GM21717 (cell line): ENCODE measurements around the gene CAPN2.
"Not testable (repeated sequence)": the region's sequence is repeated elsewhere in the genome, so short reads cannot be mapped to it uniquely, and the experiment has no call there.

Experiments used
- ATAC-seq: cut with Tn5 transposase; IDR thresholded peaks from one replicate; pipeline ENCODE4 v1.9.1; 2021; ENCODE audit warnings: mild to moderate bottlenecking, moderate library complexity; ENCODE audit not compliant: unreplicated experiment

CAPN2 gene

GRCh38 chr1:223784541-223784940 is 72.2 kb downstream of the CAPN2 start:
- ATAC-seq: no peak

GRCh38 chr1:223785808-223786207 is 73.5 kb downstream of the CAPN2 start:
- no peak for ATAC-seq

- no peak for ATAC-seq
Observed at GRCh38 chr1:223788746-223789415, 76.5 kb downstream of the CAPN2 start.

GRCh38 chr1:223792046-223792445 is 79.7 kb downstream of the CAPN2 start:
- ATAC-seq: no peak

DNA sequence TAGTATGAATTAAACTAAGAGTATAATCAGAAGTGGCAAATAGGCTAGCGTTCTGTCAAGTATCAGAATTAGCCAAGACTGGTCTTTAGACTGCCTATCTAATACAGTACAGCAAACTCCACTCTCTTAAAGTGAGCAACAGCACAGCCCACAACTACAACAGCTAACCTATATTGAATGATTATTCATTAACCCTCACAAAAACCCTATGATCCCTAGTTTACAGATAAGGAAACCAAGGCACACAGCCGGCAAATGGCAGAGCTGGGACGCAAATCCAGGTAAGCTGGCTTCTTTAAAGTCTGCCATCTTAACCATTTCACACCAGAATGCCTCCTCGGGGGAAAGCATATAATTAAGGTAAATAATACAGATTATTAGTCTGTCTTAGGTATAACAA is 81.4 kb downstream of the CAPN2 start:
- no peak for ATAC-seq

GRCh38 chr1:223794136-223794880 is 82.0 kb downstream of the CAPN2 start:
- no peak for ATAC-seq

DNA sequence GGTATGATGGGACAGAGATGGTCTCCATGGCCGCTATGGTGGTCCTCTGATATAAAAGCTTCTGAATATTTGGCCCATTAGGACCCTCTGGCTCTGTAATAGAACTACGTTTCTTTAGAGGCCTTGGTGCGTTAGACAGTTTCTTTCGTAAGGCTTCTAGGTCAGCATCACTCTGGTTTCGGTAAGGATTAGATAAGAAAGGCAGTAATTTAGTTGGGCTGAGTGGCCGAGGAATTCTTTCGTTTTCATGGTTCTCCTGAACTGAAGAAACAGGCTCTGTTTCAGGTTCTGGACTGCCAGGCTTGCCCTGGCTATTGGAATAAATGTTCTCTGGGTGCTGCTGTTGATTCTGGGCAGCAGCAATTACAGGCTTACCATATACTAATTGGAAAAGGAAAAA is 83.9 kb downstream of the CAPN2 start:
- no peak for ATAC-seq

GRCh38 chr1:223802032-223802431 is 89.7 kb downstream of the CAPN2 start:
- ATAC-seq: no peak

DNA sequence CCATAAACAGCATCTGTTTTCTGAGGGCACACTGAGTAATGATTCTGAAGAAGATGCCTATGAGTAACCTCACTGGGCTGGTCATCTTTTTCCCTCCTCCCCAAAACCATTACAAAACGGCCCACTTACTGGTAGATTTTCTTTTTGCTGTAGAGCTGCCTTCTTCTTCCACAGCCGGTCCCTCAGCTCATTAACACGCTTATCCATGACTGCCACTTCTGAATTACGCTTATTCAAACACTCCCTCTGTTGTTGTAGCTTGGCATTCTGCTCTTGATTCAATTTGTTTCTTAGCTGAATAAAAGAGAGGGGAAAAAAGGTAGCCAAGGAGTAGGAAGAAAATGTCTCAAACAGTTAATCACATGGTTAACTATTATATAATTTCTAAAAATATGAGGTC is 90.3 kb downstream of the CAPN2 start:
- no peak for ATAC-seq

- no peak for ATAC-seq
Observed at GRCh38 chr1:223803211-223803610, 90.9 kb downstream of the CAPN2 start.

- not testable (repeated sequence) for ATAC-seq
Observed at GRCh38 chr1:223809905-223810304, 97.6 kb downstream of the CAPN2 start.

DNA sequence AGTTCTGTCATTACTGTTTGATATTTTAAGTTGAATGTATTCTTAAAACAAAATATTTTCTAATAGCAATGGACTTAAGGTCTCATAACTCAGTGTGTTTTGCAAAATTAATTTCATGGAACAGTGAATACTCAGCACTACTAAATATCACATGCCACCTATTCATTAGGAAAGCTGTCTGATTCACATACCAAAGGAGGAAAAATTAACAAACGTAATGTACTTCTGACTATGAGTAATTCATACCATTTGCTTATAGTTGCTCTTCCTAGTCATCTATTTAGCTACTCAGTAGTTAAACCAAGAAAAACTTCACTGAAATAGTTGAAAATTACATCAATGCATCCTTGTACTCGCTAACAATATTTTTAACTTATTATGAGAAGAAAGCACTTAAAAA is 98.2 kb downstream of the CAPN2 start:
- no peak for ATAC-seq

DNA sequence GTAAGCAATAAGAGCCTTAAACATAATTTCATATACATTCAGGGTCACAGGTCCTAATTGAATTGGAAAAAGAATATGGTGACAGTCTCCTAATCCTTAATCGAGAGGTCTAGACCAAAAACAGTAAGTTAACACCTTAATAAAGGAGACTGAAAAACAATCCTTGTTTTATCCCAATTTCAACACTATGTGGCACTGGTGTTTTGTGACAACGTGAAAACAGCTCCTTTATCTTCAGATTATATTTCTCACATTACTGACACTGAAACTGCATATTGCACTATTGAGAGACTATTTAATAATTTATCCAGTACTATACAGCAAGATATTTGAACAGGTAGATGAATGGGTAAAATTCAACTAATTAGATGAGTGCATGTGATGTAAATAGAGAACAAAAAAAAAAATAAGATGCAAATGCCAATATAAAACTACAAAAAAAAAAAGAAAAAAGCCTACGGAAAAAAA is 99.3 kb downstream of the CAPN2 start:
- ATAC-seq: no peak

DNA sequence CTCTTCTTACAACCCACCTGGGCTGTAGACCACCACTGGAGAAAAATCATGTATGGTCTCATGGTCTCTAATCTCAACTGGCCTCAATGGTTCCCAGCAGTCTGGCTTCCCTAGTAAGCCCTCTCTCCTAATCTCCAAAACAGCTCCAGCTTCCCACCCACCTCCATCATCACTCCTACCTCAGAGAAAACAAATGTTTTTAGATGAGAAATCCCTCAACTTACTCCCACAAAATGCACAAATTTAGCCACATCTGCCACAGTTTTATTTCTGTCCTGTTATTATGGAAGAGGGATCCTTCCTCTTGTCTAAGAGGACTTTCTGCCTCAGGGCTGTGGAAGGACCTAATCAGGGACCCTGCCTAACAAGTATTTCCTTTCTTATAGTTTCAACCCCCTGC is 101.3 kb downstream of the CAPN2 start:
- no peak for ATAC-seq

DNA sequence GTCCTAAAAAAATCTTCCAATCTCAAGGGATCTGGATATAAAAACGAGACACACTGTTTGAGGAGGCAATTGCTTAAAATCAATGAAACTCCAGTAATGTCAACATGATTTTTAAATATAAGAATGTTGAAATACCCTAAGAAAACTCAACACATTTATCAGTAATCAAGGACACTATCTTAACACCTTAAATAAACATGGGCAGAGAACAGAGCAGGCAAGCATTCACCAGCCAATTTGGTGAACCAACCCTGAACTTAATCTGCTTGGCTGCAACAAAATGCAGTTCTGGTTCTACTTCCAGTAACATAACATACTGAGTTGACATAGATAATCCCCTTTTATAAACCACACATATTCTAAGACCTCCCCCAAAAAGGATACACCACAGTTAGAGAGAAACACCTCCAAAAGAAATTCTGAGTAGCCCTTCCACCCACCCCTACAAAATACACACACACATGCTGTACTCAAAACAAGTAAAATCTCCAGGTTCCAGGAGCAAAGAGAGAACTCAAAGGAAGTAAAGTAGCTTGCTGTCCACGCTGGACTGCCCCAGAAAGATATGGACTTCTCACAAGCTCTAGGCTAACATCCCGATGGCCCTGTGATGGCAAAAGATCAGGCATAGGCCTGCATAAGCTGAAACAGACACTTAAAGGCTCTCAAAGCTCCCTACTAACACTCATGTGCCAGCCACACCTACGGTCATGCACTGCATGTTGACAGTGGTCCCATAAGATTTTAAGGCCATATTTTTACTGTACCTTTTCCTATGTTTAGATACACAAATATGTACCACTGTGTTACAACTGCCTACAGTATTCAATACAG is 102.9 kb downstream of the CAPN2 start:
- no peak for ATAC-seq

DNA sequence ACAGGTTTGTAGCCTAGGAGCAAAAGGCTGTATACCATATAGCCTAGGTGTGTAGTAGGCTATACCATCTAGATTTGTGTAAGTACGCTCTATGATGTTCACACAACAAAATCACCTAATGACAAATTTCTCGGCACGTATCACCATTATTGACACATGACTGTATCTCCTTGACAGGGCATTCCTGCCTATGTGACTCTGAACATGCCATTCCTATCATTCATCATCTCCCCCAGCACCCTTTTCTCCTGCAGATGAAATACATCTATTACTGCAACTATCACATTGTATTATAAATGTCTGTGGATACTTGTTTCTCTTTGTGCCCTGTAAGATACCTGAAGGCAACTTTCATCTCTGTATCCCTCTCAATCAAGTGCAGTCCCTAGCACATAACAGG is 103.5 kb downstream of the CAPN2 start:
- no peak for ATAC-seq

DNA sequence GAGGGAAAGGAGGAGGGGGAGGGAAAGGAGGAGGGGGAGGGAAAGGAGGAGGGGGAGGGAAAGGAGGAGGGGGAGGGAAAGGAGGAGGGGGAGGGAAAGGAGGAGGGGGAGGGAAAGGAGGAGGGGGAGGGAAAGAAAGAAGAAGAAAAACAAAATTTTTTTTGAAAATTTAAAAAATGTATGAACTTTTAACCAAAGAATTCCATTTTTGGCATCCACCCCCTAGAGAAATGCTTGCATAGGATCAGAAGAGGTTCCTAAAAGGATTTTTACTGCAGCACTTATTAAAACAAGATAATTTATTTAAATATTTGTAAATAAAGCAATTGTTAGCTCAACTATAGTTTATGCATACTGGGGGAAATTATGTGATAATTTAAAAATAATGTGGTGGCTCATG is 104.9 kb downstream of the CAPN2 start:
- not testable (repeated sequence) for ATAC-seq

- no peak for ATAC-seq
Observed at GRCh38 chr1:223819730-223820514, 107.6 kb downstream of the CAPN2 start.

GRCh38 chr1:223820515-223820858 is 108.1 kb downstream of the CAPN2 start:
- no peak for ATAC-seq

- no peak for ATAC-seq
Observed at GRCh38 chr1:223820971-223821370, 108.6 kb downstream of the CAPN2 start.

DNA sequence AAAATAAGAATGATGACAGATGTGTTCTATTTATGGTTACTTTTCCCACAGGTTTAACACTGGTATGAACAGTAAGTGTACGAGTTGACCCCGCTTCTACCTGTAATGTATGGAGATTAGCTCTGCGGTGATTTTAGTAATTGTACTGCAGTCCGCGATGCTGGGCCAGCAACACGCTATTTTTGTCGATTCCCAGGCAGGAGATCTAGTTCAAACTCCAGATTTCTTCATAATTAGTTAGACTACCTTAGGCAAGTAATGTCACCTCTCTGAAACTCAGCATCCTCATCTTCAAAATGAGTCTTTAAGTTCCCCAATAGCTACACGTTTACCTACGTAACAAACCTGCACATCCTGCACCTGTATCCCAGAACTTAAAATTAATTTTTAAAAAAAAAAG is 111.9 kb downstream of the CAPN2 start:
- no peak for ATAC-seq
